ENCODE measurements around the gene COX8C.

COX8C gene

DNA sequence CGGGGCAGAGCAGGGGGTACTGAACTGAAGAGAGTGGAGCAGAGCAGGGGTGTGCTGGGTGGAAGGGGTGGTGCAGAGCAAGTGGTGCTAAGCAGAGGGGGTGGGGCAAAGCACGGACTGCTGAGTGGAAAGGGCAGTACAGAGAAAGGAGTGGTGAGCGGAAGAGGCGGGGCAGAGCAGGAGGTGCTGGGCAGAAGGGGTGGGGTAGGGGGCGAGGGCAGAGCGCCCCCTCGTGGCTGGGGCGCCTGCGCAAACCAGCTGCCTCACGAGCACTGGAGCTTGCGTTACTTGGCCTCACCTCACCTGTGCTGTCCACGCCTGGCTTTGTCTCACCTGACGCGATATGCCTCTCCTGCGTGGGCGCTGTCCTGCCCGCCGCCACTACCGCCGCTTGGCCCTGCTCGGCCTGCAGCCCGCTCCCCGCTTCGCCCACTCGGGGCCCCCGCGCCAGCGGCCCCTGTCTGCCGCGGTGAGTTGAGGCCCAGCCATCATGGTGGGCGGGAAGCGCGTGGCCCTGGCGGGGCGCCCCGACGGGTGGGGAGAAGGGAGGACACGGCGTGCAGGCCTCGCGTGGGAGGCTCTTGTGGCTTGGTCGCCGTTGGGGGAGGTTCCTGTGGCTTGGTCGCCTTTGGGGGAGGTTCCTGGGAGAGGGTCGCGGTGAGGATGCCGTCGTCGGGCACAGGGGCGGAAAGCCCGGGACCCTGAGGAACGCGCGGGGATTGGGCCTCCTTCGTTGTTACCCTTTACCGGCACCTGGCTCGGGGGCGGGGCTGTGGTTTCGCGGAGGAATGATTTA lies at the start of gene COX8C:
Gene COX8C (plus strand): TSS at position 257 of the 796 bp plus-strand sequence. CDS start 87 bp downstream, at position 344.
- no peak within 1 kb of the TSS for H3K4me3 ChIP-seq (ENCODE audit: low read depth, low read length)
- TF ChIP-seq, protein P1, sequence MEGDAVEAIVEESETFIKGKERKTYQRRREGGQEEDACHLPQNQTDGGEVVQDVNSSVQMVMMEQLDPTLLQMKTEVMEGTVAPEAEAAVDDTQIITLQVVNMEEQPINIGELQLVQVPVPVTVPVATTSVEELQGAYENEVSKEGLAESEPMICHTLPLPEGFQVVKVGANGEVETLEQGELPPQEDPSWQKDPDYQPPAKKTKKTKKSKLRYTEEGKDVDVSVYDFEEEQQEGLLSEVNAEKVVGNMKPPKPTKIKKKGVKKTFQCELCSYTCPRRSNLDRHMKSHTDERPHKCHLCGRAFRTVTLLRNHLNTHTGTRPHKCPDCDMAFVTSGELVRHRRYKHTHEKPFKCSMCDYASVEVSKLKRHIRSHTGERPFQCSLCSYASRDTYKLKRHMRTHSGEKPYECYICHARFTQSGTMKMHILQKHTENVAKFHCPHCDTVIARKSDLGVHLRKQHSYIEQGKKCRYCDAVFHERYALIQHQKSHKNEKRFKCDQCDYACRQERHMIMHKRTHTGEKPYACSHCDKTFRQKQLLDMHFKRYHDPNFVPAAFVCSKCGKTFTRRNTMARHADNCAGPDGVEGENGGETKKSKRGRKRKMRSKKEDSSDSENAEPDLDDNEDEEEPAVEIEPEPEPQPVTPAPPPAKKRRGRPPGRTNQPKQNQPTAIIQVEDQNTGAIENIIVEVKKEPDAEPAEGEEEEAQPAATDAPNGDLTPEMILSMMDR (IDR thresholded peaks at IDR 0.05; ENCODE audit: low read depth, low read length, missing control alignments) = peak; percentile 18
- DNase-seq (ENCODE audit: low read depth) = no peak

GRCh38 chr14:93299416-93299815 lies 47.6 kb upstream of the COX8C start:
- no peak overlapping the region for H3K4me3 ChIP-seq (ENCODE audit: low read depth, low read length)
- DNase-seq (ENCODE audit: low read depth) = no peak
- TF ChIP-seq, protein P1 (IDR thresholded peaks at IDR 0.05; ENCODE audit: low read depth, low read length, missing control alignments) = no peak

DNA sequence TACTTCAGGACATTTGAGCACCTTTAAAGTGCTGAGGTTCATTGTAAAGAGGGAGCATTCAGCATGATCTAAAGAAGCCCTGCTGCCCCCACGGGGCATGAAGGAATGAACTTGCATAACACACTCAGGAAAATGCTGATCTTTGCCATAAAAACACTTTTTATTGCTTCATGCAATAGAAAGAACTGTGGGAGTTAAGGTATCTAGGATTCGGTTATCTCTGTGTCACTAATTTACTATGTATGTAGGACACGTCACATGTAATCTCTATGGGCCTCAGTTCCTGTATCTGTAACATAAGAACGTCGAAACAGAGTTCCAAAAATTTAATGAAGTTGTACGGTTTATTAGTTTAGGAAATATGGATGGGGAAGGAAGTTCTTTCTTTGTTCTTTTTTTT lies 47.1 kb upstream of the COX8C start:
- no peak overlapping the region for H3K4me3 ChIP-seq (ENCODE audit: low read depth, low read length)
- TF ChIP-seq, protein P1 (IDR thresholded peaks at IDR 0.05; ENCODE audit: low read depth, low read length, missing control alignments) = no peak
- DNase-seq (ENCODE audit: low read depth) = no peak

DNA sequence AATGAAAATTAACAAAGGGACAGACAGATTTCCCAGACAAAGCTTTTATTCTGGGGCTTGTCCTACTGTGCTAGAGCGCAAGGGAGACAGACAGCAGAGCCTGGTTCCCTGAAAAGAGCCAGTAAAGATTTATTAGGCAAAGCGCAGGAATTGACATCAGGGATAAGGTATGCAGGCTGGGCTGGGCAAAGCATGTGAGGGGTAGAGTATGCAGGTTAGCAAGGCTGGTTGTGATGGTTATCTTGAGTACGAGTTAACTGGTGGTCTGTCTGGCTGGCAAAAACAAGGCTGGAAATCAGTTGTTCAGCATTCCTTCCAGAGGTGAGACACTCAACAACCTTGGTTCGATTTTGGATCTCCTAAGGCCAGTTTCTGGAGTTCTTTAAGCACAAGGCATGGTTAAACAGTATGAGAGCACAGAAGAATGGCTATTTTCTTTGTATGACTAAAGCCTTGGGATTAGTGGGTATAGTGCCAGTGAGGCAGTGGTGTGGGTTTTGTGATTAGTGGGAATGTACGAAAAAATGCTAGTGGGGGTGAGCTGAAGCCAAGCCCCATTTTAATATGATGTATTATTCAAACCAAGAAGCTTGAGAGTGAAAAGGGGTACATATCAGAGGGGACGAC lies 45.0 kb upstream of the COX8C start:
- DNase-seq (ENCODE audit: low read depth) = no peak
- H3K4me3 ChIP-seq (ENCODE audit: low read depth, low read length) = no peak overlapping the region
- TF ChIP-seq, protein P1 (IDR thresholded peaks at IDR 0.05; ENCODE audit: low read depth, low read length, missing control alignments) = no peak

- H3K4me3 ChIP-seq (ENCODE audit: low read depth, low read length) = no peak overlapping the region
- TF ChIP-seq, protein P1 (IDR thresholded peaks at IDR 0.05; ENCODE audit: low read depth, low read length, missing control alignments) = no peak
- no peak for DNase-seq (ENCODE audit: low read depth)
These were observed 44.0 kb upstream of the COX8C start for GRCh38 chr14:93302688-93303581.

DNA sequence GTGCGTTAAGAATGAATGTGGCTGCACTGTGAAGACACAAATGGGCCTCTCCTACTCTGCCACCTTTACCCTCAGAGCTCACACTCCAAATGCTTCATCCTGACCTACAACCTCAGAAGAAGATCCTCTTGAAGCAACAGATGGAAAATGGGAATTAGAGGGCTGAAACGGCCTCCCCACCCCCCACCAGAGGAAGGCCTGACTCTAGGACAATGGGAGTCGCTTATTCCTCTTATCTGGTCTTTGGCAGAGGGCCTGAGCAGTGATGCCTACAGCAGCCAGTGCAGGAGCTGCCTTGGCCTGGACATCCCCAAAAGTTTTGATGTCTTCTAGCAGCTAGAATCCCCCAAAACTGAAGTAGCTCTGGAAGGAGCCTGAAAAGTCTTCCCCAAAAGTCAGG lies 43.3 kb upstream of the COX8C start:
- no peak overlapping the region for H3K4me3 ChIP-seq (ENCODE audit: low read depth, low read length)
- TF ChIP-seq, protein P1 (IDR thresholded peaks at IDR 0.05; ENCODE audit: low read depth, low read length, missing control alignments) = no peak
- no peak for DNase-seq (ENCODE audit: low read depth)

Data from GM12864 (cell line).